HG02884 (cell line): ENCODE results near the gene RGS3.

Experiments
- ATAC-seq: cut with Tn5 transposase; IDR thresholded peaks from one replicate; pipeline ENCODE4 v1.9.1; 2021; ENCODE audit warnings: mild to moderate bottlenecking, moderate library complexity; ENCODE audit not compliant: unreplicated experiment

The RGS3 gene

GRCh38 chr9:113614843-113615648 is 151.5 kb downstream of the RGS3 start:
- peak; percentile 62 for ATAC-seq

GRCh38 chr9:113616116-113616515 is 152.6 kb downstream of the RGS3 start:
- ATAC-seq: no peak

GRCh38 chr9:113616621-113617496 is 153.3 kb downstream of the RGS3 start:
- ATAC-seq: no peak

- ATAC-seq: no peak
These were observed 154.0 kb downstream of the RGS3 start for GRCh38 chr9:113617550-113617949.

GRCh38 chr9:113618836-113619490 is 155.4 kb downstream of the RGS3 start:
- no peak for ATAC-seq

GRCh38 chr9:113619491-113620376 is 156.2 kb downstream of the RGS3 start:
- ATAC-seq: no peak

GRCh38 chr9:113620377-113621161 is 157.0 kb downstream of the RGS3 start:
- no peak for ATAC-seq

GRCh38 chr9:113621309-113621791 is 157.8 kb downstream of the RGS3 start:
- ATAC-seq: no peak

- no peak for ATAC-seq
These were observed 158.5 kb downstream of the RGS3 start for GRCh38 chr9:113621980-113622379.

GRCh38 chr9:113622600-113623400 is 159.3 kb downstream of the RGS3 start:
- ATAC-seq: peak; percentile 88

GRCh38 chr9:113623851-113624485 is 160.4 kb downstream of the RGS3 start:
- ATAC-seq: no peak

- no peak for ATAC-seq
These were observed 161.2 kb downstream of the RGS3 start for GRCh38 chr9:113624721-113625120.

GRCh38 chr9:113625486-113625885 is 162.0 kb downstream of the RGS3 start:
- no peak for ATAC-seq

- no peak for ATAC-seq
These were observed 163.4 kb downstream of the RGS3 start for GRCh38 chr9:113626735-113627495.

GRCh38 chr9:113628621-113629020 is 165.1 kb downstream of the RGS3 start:
- no peak for ATAC-seq

GRCh38 chr9:113630386-113631136 is 167.0 kb downstream of the RGS3 start:
- ATAC-seq: no peak
